Measurements from ENCODE around the gene SLMAP.

Gene SLMAP

GRCh38 chr3:57833763-57834162, 77.7 kb downstream of the SLMAP start:
- TF ChIP-seq, protein P1, sequence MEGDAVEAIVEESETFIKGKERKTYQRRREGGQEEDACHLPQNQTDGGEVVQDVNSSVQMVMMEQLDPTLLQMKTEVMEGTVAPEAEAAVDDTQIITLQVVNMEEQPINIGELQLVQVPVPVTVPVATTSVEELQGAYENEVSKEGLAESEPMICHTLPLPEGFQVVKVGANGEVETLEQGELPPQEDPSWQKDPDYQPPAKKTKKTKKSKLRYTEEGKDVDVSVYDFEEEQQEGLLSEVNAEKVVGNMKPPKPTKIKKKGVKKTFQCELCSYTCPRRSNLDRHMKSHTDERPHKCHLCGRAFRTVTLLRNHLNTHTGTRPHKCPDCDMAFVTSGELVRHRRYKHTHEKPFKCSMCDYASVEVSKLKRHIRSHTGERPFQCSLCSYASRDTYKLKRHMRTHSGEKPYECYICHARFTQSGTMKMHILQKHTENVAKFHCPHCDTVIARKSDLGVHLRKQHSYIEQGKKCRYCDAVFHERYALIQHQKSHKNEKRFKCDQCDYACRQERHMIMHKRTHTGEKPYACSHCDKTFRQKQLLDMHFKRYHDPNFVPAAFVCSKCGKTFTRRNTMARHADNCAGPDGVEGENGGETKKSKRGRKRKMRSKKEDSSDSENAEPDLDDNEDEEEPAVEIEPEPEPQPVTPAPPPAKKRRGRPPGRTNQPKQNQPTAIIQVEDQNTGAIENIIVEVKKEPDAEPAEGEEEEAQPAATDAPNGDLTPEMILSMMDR (IDR thresholded peaks at IDR 0.05; ENCODE audit: low read depth, low read length), result no peak
- no peaks in the 10 kb centered on the region for H3K27me3 ChIP-seq (ENCODE audit: insufficient read depth, low read depth, severe bottlenecking)
- DNase-seq, result no peak
- no peaks in the 10 kb centered on the region for H3K9me3 ChIP-seq (ENCODE audit: severe bottlenecking)
- no peak overlapping the region for H3K27ac ChIP-seq
- no peak overlapping the region for H3K4me3 ChIP-seq (ENCODE audit: low read depth, low read length)
- H3K36me3 ChIP-seq, result no peaks in the 10 kb centered on the region; the same call in 1 of the 2 replicates

DNA sequence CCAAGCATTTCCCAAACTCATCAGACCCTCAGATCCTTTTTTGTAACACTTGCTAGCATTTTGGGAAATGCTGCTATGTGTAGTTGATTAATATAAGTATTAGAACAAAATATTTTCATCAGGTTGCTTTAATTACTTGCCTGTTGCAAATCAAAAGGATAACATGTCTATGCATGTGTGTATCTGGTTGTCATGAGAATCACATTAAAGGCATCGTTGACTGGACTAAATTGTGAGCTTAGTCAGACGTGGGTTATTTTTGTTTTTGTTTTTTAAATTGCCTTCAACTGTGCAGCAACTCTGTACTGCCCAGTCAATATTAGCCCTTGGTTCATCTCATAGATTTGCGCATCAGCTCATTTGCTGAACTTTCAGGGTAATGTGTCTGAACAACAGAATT, 81.6 kb downstream of the SLMAP start:
- no peaks in the 10 kb centered on the region for H3K27me3 ChIP-seq (ENCODE audit: insufficient read depth, low read depth, severe bottlenecking)
- no peaks in the 10 kb centered on the region; the same call in 1 of the 2 replicates for H3K36me3 ChIP-seq
- TF ChIP-seq, protein P1 (IDR thresholded peaks at IDR 0.05; ENCODE audit: low read depth, low read length), result no peak
- no peaks in the 10 kb centered on the region for H3K9me3 ChIP-seq (ENCODE audit: severe bottlenecking)
- no peak overlapping the region for H3K4me3 ChIP-seq (ENCODE audit: low read depth, low read length)
- H3K27ac ChIP-seq, result no peak overlapping the region
- DNase-seq, result no peak

DNA sequence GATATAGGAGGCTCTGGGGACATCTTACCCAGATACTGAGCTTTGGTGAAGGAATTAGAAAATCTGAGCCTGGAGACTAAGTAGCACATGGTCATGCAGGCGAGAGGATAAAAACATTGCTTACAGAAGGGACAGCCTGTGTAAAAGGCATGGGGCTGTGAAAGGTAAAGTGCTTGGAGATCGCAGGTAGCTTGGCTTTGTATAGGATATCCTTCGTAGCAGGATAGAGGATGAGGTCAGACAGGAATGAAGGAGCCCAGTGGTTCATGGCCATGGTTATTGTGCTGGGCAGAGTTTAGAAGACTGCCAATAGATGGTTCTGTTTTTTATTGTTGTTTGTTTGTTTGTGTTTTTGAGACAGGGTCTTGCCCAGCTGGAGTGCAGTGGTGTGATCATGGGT, 82.5 kb downstream of the SLMAP start:
- TF ChIP-seq, protein P1 (IDR thresholded peaks at IDR 0.05; ENCODE audit: low read depth, low read length), result no peak
- Histone ChIP-seq H3K27ac (no peak overlapping the region), H3K4me3 (ENCODE audit: low read depth, low read length) (no peak overlapping the region), H3K27me3 (ENCODE audit: insufficient read depth, low read depth, severe bottlenecking) (no peaks in the 10 kb centered on the region), H3K36me3 (no peaks in the 10 kb centered on the region), H3K9me3 (ENCODE audit: severe bottlenecking) (no peaks in the 10 kb centered on the region)
- no peak for DNase-seq

- Histone ChIP-seq H3K27me3 (ENCODE audit: insufficient read depth, low read depth, severe bottlenecking) (no peaks in the 10 kb centered on the region), H3K9me3 (ENCODE audit: severe bottlenecking) (no peaks in the 10 kb centered on the region), H3K4me3 (ENCODE audit: low read depth, low read length) (no peak overlapping the region), H3K27ac (no peak overlapping the region), H3K36me3 (no peaks in the 10 kb centered on the region)
- no peak for DNase-seq
- TF ChIP-seq, protein P1 (IDR thresholded peaks at IDR 0.05; ENCODE audit: low read depth, low read length), result no peak
Observed at GRCh38 chr3:57840473-57840872, 84.4 kb downstream of the SLMAP start.

DNA sequence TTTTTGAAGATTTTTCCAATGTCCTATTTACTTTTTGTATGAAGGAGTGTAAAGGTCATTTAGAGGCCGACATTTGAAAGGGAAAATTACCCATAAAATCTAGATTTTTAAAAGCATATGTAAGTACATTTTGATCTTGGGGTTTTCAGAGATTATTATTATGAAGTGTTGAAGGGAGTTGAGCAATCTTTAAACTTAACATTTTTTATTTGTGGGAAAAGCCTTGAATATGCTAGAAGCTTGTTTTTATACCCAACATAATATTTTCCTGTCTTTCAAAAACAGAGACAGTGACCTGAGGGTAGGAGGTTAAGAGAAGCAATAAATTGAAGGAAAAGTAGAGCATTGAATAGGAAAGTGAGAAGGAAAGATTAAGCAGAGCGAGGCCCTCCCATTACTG, 85.7 kb downstream of the SLMAP start:
- TF ChIP-seq, protein P1 (IDR thresholded peaks at IDR 0.05; ENCODE audit: low read depth, low read length), result no peak
- Histone ChIP-seq H3K27me3 (ENCODE audit: insufficient read depth, low read depth, severe bottlenecking) (no peaks in the 10 kb centered on the region), H3K27ac (no peak overlapping the region), H3K4me3 (ENCODE audit: low read depth, low read length) (no peak overlapping the region), H3K36me3 (no peaks in the 10 kb centered on the region), H3K9me3 (ENCODE audit: severe bottlenecking) (no peaks in the 10 kb centered on the region)
- no peak for DNase-seq

GRCh38 chr3:57848177-57848738, 92.1 kb downstream of the SLMAP start:
- Histone ChIP-seq H3K27ac (no peak overlapping the region), H3K4me3 (ENCODE audit: low read depth, low read length) (no peak overlapping the region), H3K9me3 (ENCODE audit: severe bottlenecking) (no peaks in the 10 kb centered on the region), H3K27me3 (ENCODE audit: insufficient read depth, low read depth, severe bottlenecking) (no peaks in the 10 kb centered on the region), H3K36me3 (peaks cover 12% of the 10 kb centered on the region)
- DNase-seq, result no peak
- TF ChIP-seq, protein P1 (IDR thresholded peaks at IDR 0.05; ENCODE audit: low read depth, low read length), result no peak

Measured in WERI-Rb-1 (cell line).